Measurements from ENCODE around the gene STXBP5L.

DNA sequence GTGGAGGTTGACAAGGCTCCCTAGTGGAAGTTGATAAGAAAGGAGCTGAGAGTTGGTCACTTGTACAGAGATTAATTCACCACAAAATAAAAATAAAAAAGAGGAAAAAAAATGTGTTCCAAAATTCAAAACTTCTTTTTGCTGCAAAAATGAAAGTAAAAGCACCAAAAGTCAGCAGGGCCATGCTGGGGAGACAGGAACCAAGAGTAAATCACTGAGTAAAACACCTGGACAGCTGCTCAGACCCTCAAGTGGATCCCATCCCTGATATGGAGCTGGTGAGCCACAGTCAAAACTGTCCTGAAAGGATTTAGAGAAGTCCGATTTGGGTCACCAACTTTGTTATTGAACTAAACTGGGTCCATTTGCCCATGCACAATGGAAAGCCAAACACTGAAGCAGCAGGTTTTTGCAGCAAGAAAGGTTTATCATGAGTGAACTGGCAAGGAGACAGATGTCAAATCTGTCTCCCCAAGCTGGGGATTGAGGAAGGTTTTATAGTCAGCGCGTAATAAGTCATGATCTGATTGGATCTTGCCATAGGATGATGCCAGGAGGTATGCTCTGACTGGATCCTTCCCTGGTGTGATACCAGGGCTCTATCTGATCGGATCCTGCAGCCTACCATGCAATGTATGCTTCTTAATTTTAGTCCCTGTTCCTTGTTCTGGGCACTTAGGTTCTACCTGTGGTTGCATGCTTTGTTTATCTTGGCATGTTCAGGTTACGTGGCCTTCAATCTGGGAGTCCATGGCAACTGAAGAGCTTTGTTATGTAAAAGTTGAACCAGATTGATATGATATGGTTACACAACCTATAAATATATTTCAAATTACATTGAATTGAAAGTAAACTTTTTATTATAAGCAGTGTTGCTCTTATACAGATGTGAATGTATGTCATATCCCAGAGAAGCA lies 324.6 kb downstream of the STXBP5L start:
- TF ChIP-seq POLR2A (IDR thresholded peaks at IDR 0.05; ENCODE audit: low read length) (no peak), GATA1 (IDR thresholded peaks at IDR 0.05; ENCODE audit: low read depth, low read length) (no peak)
